ENCODE results near the gene BPIFB3.
"Not testable (repeated sequence)": the region's sequence is repeated elsewhere in the genome, so short reads cannot be mapped to it uniquely, and the experiment has no call there.

The BPIFB3 gene

DNA sequence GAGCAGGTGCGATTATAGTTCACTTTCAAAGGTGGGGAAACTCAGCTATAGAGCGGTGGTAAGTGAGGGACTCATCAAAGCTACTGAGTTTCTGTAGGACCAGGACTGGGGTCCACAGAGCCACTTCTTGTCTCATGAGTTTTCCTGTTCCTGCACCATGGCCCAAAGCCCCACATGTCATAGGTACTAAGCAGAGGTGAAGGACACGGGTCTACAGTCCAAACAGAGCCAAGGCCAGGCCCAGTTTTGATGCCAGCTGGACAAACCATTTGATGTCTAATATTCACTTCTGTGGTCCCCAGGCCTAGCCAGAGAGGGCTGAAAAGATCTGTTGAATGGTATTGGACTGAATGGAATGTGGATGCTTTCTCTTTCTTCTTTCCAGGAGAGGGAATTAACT lies 11.3 kb upstream of the BPIFB3 start:
- H3K27me3 ChIP-seq (ENCODE audit: control insufficient read depth, low read length) = 0 out of 2 replicates have a peak, but pooled peaks cover 2% of the 10 kb centered on the region
- no peak overlapping the region for H3K27ac ChIP-seq (ENCODE audit: low read depth, low read length)
- no peaks in the 10 kb centered on the region for H4K20me1 ChIP-seq (ENCODE audit: control insufficient read depth, insufficient read depth, low read depth, low read length)
- no peak overlapping the region for H3K4me2 ChIP-seq (ENCODE audit: low read length)
- H3K4me1 ChIP-seq (ENCODE audit: control insufficient read depth, low read length) = no peaks in the 10 kb centered on the region
- H3K9me3 ChIP-seq (ENCODE audit: control insufficient read depth, insufficient read depth, low read length) = no peaks in the 10 kb centered on the region; the same call in 1 of the 2 replicates
- TF ChIP-seq EZH2phosphoT487 (IDR thresholded peaks at IDR 0.05; ENCODE audit: borderline replicate concordance, low read length) = no peak
- no peaks in the 10 kb centered on the region for H3F3A ChIP-seq (ENCODE audit: control insufficient read depth, insufficient read depth)
- H3K4me3 ChIP-seq (ENCODE audit: low read length) = no peak overlapping the region
- no peaks in the 10 kb centered on the region for H3K79me2 ChIP-seq (ENCODE audit: control insufficient read depth, low read length)
- no peaks in the 10 kb centered on the region for H3K36me3 ChIP-seq (ENCODE audit: control insufficient read depth, low read length)
- H3K9me2 ChIP-seq (replicated peaks; ENCODE audit: control insufficient read depth, low read length) = no peaks in the 10 kb centered on the region

DNA sequence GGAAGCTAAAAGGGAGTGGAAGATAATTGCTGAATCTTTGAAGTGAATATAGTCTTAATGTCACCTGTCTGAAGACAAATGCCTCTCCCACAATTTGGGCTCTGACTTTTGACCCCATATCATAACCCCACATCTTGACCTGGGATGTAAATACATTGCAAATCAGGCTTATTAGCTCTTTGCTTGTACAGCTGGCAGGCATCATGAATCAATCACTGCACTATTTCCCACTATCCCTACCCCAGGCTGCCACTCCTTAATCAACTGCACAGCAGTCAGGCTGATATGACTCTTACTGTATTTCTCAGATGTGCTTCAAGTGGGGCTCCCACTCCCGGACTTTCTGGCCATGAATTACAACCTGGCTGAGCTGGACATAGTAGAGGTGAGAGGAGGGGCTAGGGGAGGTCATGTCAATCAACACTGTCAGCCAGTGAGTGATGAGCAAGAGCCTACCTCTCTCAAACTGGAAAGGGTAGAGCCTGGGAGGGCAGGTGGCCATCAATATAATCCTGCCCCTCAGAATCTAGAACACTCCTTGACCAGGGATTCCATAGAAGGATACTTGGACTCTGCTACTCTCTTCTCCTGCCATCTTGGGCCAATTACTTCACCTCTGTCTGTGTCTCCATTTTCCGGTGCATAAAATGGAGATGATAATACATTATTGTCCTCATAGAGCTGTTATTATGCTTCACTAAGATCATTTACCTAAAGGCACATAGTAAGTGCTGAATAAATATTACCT lies 10.5 kb upstream of the BPIFB3 start:
- H3K4me3 ChIP-seq (ENCODE audit: low read length) = no peak overlapping the region
- no peaks in the 10 kb centered on the region for H3K9me2 ChIP-seq (replicated peaks; ENCODE audit: control insufficient read depth, low read length)
- no peak for TF ChIP-seq EZH2phosphoT487 (IDR thresholded peaks at IDR 0.05; ENCODE audit: borderline replicate concordance, low read length)
- TF ChIP-seq, protein P1, sequence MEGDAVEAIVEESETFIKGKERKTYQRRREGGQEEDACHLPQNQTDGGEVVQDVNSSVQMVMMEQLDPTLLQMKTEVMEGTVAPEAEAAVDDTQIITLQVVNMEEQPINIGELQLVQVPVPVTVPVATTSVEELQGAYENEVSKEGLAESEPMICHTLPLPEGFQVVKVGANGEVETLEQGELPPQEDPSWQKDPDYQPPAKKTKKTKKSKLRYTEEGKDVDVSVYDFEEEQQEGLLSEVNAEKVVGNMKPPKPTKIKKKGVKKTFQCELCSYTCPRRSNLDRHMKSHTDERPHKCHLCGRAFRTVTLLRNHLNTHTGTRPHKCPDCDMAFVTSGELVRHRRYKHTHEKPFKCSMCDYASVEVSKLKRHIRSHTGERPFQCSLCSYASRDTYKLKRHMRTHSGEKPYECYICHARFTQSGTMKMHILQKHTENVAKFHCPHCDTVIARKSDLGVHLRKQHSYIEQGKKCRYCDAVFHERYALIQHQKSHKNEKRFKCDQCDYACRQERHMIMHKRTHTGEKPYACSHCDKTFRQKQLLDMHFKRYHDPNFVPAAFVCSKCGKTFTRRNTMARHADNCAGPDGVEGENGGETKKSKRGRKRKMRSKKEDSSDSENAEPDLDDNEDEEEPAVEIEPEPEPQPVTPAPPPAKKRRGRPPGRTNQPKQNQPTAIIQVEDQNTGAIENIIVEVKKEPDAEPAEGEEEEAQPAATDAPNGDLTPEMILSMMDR (IDR thresholded peaks at IDR 0.05; ENCODE audit: low read depth, low read length, poor library complexity, severe bottlenecking) = no peak
- H4K20me1 ChIP-seq (ENCODE audit: control insufficient read depth, insufficient read depth, low read depth, low read length) = no peaks in the 10 kb centered on the region
- H3K79me2 ChIP-seq (ENCODE audit: control insufficient read depth, low read length) = no peaks in the 10 kb centered on the region
- no peaks in the 10 kb centered on the region for H3F3A ChIP-seq (ENCODE audit: control insufficient read depth, insufficient read depth)
- H3K27ac ChIP-seq (ENCODE audit: low read depth, low read length) = no peak overlapping the region
- H3K27me3 ChIP-seq (ENCODE audit: control insufficient read depth, low read length) = 0 out of 2 replicates have a peak, but pooled peaks cover 2% of the 10 kb centered on the region
- H3K36me3 ChIP-seq (ENCODE audit: control insufficient read depth, low read length) = no peaks in the 10 kb centered on the region
- H3K4me2 ChIP-seq (ENCODE audit: low read length) = no peak overlapping the region
- H3K4me1 ChIP-seq (ENCODE audit: control insufficient read depth, low read length) = no peaks in the 10 kb centered on the region
- no peaks in the 10 kb centered on the region; the same call in 1 of the 2 replicates for H3K9me3 ChIP-seq (ENCODE audit: control insufficient read depth, insufficient read depth, low read length)

DNA sequence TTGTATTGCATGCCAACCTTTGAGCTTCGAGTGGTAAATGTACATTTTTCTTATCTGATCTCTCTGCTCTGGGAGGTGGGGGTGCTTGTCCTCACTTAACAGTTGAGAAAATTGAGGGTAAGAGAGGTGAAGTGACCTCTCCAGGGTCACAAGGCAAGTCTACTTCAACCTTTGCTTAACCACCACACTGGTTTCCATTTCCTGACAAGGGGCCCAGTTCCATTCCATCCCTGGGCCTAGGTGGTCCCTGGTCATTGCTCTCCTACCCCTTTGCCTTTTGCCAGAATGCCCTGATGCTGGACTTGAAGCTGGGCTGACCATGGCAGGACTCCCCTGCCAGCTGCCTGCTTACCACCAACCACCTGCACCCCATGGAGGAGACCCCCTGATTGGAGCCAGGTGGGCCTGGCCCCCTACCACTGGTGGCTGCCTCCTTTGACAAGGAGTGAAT lies 9.9 kb upstream of the BPIFB3 start:
- Histone ChIP-seq H3K36me3 (ENCODE audit: control insufficient read depth, low read length) (no peaks in the 10 kb centered on the region), H4K20me1 (ENCODE audit: control insufficient read depth, insufficient read depth, low read depth, low read length) (no peaks in the 10 kb centered on the region), H3K9me2 (replicated peaks; ENCODE audit: control insufficient read depth, low read length) (no peaks in the 10 kb centered on the region), H3K4me1 (ENCODE audit: control insufficient read depth, low read length) (no peaks in the 10 kb centered on the region), H3K27me3 (ENCODE audit: control insufficient read depth, low read length) (0 out of 2 replicates have a peak, but pooled peaks cover 2% of the 10 kb centered on the region), H3K4me3 (ENCODE audit: low read length) (no peak overlapping the region), H3K9me3 (ENCODE audit: control insufficient read depth, insufficient read depth, low read length) (no peaks in the 10 kb centered on the region; the same call in 1 of the 2 replicates), H3F3A (ENCODE audit: control insufficient read depth, insufficient read depth) (no peaks in the 10 kb centered on the region), H3K4me2 (ENCODE audit: low read length) (no peak overlapping the region), H3K79me2 (ENCODE audit: control insufficient read depth, low read length) (no peaks in the 10 kb centered on the region), H3K27ac (ENCODE audit: low read depth, low read length) (no peak overlapping the region)
- TF ChIP-seq, protein P1 (IDR thresholded peaks at IDR 0.05; ENCODE audit: low read depth, low read length, poor library complexity, severe bottlenecking) = no peak
- no peak for TF ChIP-seq EZH2phosphoT487 (IDR thresholded peaks at IDR 0.05; ENCODE audit: borderline replicate concordance, low read length)

DNA sequence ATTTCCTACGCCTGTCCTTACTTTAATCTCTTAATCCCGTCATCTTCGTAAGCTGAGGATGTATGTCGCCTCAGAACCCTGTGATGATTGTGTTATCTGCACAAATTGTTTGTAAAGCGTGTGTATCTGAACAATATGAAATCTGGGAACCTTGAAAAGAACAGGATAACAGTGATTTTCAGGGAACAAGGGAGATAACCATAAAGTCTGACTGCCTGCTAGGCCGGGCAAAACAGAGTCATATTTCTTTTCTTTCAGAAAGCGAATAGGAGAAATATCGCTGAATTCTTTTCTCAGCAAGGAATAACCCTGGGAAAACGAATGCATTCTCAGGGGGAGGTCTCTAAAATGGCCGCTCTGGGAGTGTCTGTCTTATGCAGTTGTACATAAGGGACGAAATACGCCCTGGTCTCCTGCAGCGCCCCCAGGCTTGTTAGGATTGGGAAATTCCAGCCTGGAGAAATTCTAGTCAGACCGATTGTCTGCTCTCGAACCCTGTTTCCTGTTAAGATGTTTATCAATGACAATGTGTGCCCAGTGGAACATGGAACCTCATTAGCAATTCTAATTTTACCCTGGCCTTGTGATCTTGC lies 8.5 kb upstream of the BPIFB3 start:
- not testable (repeated sequence) for H3F3A ChIP-seq (ENCODE audit: control insufficient read depth, insufficient read depth); H4K20me1 ChIP-seq (ENCODE audit: control insufficient read depth, insufficient read depth, low read depth, low read length); H3K9me3 ChIP-seq (ENCODE audit: control insufficient read depth, insufficient read depth, low read length); H3K4me3 ChIP-seq (ENCODE audit: low read length); H3K4me2 ChIP-seq (ENCODE audit: low read length); H3K9me2 ChIP-seq (replicated peaks; ENCODE audit: control insufficient read depth, low read length); H3K36me3 ChIP-seq (ENCODE audit: control insufficient read depth, low read length); H3K4me1 ChIP-seq (ENCODE audit: control insufficient read depth, low read length); H3K27ac ChIP-seq (ENCODE audit: low read depth, low read length); H3K27me3 ChIP-seq (ENCODE audit: control insufficient read depth, low read length); H3K79me2 ChIP-seq (ENCODE audit: control insufficient read depth, low read length)
